GM19438 (cell line): ENCODE measurements around the gene C3orf62.
A peak's percentile ranks its signal among the peaks of the same experiment; 100 is the strongest.

Experiments used
- ATAC-seq: cut with Tn5 transposase; IDR thresholded peaks from one replicate; pipeline ENCODE4 v1.9.1; 2021; ENCODE audit warnings: low read depth; ENCODE audit not compliant: unreplicated experiment

The C3orf62 gene

GRCh38 chr3:49276475-49277382, at the start of gene C3orf62:
Gene C3orf62, minus strand, starts transcription at chr3:49277232. Its CDS starts 360 bp downstream, at chr3:49276872.
- ATAC-seq = peak; percentile 80

GRCh38 chr3:49324768-49325167, 47.7 kb upstream of the C3orf62 start:
- ATAC-seq = no peak

DNA sequence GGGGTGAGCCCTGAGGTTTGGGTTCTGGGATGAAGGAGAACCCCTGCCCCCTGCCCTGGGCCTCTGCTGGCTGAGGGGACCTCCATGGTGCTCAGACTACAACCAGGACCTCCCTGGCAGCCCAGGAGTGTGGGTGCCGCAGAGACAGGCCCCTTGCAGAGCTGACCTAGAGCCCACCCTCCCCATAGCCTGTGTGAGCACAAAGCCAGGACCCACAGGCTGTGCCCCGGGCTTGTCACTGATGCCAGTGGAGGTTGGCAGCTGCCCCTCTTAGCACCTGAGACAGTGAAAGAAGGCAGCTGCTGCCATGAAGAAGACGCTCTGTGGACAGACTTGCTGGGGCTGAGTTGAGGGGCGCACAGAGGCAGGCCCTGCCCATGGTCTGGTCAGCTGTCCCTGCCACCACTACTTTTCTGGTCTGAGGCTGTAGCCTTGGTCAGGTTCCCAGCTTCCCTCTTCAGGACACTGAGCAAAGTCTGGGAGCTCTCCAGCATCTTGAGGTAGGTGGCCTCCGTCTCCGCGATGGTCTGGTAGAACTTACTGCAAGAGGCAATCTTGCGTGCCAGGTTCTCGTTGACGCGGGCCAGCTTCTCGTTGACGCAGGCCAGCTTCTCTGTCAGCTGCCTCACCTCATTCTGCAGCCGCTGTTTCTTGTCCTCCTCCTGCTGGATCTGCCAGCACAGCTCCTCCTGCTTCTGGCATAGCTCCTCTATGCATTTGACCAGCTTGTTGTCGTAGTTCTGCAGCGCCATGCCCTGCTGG, 39.8 kb upstream of the C3orf62 start:
- no peak for ATAC-seq

DNA sequence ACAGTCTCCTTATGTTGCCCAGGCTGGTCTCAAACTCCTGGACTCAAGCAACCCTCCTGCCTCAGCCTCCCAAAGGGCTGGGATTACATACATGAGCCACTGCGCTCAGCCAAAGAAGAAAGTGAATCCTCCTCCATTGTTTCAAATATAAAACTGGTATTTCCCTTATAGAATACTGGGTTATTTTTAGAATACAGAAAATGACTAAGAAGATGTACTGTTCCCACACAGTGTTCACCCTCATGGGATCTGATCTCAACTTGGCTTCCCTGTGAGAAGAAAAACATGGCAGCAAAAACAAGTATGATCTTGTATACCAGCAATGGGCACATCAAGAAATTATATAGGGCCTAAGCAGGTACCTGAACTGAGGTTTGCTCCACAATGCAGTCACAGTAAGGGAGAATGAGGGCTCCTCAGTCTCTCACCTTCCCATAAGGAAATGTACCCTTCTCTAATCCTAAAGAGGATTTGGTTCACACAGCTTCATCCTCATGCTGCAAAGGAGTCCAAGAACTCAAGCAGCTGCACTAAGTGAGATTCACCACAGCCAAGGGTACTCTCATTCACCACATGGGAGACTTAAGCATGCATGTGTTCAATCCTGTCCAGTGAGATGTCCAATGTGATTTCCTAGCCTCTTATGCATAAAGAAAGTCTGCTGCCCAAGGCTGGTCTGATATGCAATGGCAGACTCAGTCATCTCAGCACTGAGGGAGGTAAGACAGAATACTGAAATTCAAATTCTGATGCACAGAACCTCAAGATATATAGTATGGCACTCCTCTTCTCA, 37.1 kb upstream of the C3orf62 start:
- no peak for ATAC-seq

DNA sequence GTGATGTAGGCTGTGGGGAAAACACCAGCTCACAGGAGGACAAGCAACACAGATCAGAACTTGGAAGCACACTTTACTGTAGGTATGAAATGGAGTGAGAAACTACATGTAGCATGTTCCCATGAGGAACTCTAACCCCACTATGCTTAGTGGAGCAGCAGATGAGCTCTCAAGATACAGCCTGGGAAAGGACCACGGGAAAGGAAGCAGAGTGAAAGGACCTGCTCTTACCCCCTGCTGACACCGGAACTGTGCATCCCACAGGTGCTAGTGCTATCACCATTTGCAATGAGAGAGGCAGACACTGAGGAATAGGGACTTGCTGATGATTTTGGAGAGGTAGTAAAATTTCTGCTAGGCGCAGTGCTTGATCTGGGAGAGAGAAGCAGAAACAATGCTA, 34.3 kb upstream of the C3orf62 start:
- ATAC-seq = no peak

- no peak for ATAC-seq
Observed at GRCh38 chr3:49310677-49311076, 33.6 kb upstream of the C3orf62 start.

- no peak for ATAC-seq
Observed at GRCh38 chr3:49305608-49306007, 28.6 kb upstream of the C3orf62 start.

DNA sequence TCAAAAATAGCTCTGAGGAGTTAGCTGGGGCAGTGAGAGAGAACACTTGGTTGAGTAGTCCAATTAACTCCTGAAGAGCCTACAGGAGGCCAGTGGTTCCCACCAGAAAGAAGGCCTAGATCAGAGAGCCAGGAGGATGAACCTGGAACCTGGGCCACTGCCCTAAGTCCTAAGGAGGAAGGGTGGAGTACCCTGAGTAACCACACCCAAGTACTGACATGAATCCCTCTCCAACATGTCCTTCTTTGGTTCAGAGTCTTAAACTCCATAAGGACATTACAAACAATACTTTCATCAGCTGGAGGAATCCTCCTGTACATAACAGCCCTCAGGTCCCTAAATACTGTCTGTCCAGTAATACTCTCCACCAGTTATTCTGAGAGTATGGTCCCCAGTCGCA, 25.6 kb upstream of the C3orf62 start:
- ATAC-seq = no peak

DNA sequence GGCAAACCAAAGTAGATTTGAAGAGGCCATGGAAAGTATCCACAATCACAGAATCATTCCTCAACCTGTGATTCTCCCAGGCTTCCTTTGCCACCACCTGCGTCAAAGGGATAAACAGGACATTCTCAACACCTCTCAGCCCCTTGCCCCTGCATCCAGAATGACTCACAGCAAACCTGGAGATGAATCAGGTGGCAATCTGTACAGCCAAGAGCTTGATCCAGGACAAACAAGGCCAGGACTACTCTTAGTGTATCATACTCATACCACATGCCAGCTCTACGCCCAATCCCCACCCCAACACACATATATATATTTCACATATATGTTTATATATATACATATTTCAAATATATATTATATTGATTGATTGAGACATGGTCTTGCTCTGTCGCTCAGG, 23.6 kb upstream of the C3orf62 start:
- ATAC-seq = no peak

GRCh38 chr3:49298511-49298910, 21.5 kb upstream of the C3orf62 start:
- ATAC-seq = no peak

- no peak for ATAC-seq
Observed at GRCh38 chr3:49296781-49297411, 19.9 kb upstream of the C3orf62 start.

GRCh38 chr3:49295489-49296058, 18.5 kb upstream of the C3orf62 start:
- no peak for ATAC-seq

DNA sequence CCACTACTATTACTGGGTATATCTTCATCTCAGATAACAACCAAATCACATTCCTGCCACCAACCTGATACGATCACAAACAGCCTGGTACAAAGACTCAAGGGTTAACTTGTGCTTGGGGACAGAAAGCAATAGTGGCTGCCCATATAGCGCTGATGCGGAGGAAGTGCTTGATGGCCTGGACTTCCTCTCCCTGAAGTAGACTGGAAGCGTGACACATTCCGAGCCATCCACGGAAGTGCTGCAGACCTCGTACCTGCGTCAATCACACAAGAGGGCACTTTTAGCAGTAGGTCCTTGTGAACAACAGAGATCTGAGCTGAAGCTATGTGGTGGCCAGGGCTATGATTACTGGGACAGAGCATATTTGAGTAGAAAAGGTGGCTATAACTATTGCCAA, 17.3 kb upstream of the C3orf62 start:
- ATAC-seq = no peak

DNA sequence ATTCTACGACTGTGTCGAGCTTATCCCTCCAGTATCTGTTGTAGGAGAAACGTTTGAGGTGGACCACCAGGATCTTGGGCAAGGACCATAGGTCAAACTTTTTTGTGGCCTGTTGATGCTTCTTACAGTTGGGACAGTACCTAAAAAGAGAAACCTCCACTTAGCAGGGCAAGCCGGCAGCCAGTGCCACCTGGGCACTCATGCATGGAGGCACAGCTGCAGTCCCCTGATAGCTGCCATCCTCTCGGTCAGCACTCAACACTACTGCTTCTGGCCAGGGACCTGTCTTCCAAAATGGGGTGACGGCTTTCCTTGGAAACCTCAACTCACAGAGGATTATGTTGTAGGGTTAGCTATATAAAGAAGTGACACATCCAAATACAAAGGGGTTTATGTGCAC, 7.0 kb upstream of the C3orf62 start:
- ATAC-seq = no peak

- ATAC-seq = no peak
Observed at GRCh38 chr3:49279376-49279775, 2.3 kb upstream of the C3orf62 start.

DNA sequence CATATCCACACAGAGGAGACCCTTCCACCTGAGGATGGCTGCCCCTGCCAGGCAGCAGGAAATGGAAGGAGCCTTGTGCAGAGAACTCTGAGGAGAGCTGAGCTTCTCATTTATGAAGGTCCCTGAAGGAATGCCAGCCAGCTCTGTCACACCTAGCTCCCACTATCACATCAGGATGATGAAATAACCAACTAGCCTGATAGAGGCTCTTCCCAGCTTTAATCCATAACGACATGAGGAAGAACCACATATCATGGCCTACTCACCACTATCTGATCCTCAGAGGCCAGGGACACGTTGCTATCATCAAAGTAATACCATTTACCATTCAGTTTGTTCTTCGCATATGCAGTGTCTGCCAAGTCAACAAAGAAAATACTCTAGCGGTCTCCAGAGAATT, 1.5 kb upstream of the C3orf62 start:
- no peak for ATAC-seq

DNA sequence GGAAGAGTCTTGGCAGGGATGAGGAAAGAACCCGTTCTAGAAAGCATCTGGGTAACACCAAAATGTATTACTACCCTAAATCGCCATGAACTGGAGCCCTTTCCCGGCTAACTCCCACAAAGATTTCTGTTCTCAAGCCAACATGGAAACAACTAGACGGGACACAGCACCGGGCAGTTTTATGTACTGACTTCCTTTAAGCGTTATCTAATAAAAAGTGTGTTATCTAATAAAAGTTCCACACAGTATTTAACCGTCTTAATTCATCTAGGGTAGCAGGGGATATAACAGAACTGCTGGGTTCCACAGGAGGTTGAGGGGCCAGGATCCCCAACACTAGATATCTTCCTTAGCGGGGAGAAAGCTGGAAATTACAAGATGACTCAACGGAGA, 347 bp upstream of the C3orf62 start:
- peak; percentile 11 for ATAC-seq

GRCh38 chr3:49273825-49274532, 3.1 kb downstream of the C3orf62 start:
- no peak for ATAC-seq

DNA sequence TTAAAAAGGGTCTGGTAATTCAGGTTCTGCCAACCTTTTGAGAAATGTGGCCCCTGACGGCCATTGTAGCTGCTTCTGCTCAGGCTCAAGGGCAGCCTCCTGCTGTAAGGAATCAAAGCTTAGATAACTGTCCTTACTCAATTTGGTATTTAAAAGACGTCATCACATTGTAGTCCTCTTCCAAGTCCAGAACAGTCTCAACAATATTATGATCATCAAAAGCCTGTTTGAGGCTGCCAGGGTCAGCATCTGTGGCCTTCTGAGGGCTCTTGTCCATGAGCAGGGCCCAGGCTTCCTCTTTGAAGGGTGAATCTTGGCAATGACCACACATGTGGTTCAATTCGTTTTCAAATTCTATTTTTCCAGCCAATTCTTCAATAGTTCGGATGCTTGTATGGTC, 6.0 kb downstream of the C3orf62 start:
- no peak for ATAC-seq

DNA sequence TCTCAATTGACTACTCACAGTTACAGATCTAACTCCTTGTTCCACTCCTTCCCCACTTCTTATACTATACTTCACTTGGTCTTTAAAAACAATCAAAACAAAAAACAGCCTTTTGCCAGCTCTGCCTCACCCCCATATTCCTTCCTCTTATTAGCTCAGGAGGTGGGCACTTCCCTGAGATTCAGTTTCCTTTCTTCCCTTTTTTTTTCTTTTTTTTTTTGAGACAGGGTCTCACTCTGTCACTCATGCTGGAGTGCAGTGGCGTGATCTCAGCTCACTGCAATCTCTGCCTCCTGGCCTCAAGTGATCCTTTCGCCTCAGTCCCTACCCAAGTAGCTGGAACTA, 6.9 kb downstream of the C3orf62 start:
- no peak for ATAC-seq
